Stimulated activated CD4-positive, alpha-beta T cell treated with anti-CD3 and anti-CD28 coated beads, Interleukin-4, amount 100 ng/mL, for 4 hours (primary cell): ENCODE measurements around the gene MYO16.

ENCODE experiments used
- DNase-seq, 2 experiments: peaks; one replicate each; pipeline ENCODE4 v3.0.0-alpha.2; 2020

Gene MYO16

DNA sequence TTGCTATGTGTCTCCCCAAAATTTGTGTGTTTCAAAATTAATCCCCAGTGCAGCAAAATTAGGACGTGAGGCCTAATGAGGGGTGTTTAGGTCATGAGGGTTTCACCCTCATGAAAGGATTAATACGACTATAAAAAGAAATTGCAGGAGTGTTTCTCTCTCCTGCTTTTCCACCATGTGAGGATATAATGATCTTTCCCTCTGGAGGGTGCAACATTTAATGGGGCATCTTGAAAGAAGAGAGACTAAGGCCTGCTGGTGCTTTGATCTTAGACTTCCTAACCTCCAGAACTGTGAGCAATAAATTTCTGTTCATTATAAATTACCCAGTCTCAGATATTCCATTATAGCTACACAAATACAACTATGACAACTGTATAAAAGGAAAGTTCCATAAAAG is 183.2 kb downstream of the MYO16 start:
- no peak for DNase-seq

DNA sequence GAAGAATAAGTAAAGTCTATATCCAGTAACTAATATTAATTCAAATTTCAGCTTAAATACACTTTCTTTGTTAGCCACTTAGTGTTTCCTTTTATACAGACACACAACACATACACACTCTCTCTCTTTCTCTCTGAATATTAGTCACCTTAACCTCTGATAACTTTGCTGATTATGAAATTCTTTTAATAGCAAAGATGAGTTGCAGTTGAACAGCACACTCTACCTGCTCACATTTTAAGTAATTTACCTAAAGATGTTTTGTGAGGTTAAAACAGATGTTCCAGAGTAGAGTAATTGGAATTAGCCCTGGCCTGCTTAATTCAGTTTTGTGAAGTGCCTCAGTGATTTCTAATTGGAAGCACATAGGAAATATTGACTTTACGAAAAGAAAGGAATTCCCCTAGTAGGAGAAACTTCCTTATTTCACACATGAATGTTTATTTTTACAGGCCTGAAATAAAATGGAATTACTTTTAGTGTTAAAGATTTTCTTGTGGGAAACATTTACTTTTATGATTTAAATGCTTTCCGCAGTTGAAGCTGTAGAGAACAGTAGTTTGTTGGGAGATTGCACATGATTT is 184.3 kb downstream of the MYO16 start:
- no peak for DNase-seq

DNA sequence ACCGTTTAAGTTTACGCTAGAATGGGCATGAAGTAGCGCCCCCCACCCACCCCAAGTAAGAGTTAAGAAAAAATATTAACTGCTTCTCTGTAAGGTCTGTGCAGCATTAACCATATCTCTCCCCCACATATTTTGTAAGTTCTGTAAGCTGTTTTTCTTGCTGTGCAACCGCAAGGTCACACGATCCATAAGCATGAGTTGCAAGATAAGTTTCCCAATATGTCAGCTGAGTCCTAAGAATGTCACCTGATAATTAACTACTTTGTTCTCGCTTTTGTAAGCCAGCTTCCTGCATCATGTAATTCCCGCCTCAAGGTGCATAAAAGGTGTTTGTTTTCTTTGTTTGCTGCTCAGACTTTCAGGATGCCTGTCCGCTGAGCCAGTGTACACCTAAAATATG is 187.0 kb downstream of the MYO16 start:
- DNase-seq, result no peak

DNA sequence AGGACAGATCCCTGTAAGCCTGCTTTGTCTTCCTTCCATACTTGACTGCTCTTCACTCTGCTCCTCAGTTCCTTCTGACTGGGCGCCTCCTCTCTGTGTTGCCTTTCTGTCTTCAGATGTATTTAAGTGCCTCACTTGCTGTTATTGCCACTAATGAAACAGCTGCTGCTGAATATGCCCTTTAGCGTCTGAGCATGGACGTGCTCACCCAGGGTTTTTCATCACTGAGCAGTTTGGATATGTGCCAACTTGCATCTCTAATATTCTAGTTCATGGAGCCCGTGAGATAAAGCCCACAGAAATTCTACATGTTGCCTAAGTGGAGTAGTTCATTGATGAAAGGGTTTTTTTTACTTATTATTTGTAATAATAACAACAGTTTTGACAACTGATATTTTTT is 198.2 kb downstream of the MYO16 start:
- no peak for DNase-seq

DNA sequence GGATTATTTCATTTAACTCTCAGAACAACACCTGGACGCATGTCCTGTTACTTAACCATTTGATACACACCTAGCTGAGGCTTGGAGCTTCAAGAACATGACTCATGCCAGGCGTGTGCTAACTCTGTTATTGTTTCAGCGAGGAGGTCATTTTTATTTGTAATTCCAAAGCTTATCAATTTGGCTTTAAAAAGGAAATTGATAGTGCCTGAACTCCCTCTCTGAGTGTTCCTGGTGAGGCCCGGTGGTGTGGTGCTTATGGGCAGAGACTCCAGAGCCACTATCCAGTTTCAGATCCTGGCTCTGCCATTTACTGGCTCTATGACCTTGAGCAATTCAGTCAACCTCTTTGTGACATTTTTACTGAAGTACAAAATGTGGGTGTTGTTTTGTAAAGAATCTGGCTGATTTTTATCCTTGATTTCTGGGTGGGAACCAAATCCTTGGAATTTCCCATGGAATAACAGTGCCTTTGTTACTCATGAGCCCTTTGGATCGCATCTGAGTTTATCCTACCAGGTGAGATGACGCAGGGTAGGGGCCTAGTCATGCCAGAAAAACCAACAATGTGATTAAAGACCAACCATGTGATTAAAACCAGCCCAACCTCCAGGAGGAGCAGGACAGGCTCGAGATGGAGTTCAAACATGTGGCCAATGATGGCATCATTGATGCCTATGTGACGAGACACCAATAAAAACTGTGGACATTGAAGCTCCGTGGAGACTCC is 198.8 kb downstream of the MYO16 start:
- DNase-seq, result no peak

DNA sequence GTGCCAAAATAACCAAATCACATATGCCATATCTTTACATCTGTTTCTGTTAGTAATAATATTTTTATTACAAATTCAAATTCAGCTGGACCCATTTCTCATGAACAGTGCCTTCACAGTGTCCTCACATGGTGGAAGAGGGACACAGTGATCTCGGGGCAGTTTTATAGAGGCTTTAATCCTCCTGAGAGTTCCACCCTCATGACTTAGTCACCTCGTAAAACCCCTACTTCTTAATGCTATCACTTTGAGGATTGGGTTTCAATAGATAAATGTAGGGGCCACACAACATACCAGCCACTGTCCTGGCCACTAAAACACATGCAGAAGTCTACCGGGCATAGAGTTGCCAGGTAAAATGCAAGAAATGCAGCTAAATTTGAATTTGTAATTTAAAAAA is 201.5 kb downstream of the MYO16 start:
- no peak for DNase-seq

DNA sequence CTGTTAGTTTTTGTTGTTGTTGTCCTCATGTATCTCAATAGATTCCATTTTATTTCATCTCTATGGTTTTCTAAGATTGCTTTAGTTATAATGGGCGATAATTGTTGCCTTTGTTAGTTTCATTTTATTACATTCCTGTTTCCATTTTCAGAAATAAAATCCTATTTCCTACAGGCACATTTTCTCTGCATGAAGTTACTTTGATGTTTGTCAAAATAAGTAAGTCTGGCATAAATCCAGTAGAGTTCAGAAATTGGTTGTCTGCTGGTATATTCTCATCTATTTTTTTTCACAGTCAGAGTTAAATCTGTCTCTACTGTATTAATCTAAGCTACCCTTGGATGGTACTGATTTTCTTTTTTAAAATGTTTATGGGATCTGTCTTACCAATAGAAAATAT is 204.1 kb downstream of the MYO16 start:
- no peak for DNase-seq

DNA sequence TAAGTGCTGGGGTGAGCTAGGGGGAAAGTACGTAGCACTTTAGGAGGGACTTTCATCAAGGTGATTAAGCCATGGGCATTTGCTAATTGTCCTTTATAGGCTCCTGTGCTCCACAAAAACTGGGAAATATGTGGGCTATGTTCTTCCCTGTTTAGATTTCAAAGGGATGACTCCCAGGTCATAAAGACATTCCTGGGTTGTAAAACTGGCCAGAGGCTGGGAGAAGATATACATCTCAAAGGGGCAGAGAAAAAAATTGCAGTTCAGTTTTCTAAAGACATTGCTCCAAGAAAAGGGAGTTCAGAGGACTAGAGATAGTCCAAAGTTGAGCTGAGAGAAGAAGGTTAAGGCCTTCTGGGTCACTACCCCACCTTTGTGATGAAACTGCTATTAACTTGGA is 204.8 kb downstream of the MYO16 start:
- DNase-seq, result no peak

DNA sequence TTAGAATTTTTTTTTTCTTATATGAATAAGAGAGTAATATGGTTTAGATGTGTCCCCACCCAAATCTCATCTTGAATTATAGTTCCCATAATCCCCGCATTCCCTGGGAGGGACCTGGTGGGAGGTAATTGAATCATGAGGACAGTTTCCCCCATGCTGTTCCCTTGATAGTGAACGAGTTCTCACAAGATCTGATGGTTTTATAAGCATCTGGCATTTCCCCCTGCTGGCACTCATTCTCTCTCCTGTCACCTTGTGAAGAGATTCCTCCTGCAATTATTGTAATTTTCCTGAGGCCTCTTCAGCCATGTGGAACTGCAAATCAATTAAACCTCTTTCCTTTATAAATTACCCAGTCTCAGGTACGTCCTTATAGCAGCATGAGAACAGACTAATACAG is 205.7 kb downstream of the MYO16 start:
- no peak for DNase-seq

DNA sequence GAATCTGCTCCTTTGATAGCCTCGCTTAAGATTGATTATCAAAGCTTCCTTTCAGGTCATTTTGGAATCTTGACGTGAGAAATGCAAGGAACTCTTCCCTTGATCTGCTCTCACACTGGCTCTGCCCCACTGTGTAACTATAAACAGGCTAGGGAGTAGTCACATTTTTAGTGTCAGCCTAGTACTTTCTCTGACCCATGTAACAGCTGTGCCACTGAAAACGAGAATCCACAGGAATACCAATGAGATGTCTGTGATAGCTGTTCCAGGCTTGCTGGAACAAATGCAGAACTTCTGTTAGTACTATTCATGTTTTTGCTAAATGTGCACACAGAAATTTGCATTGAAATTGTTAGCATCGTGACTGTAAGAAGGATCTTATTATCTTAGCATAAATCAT is 221.3 kb downstream of the MYO16 start:
- DNase-seq, result no peak

DNA sequence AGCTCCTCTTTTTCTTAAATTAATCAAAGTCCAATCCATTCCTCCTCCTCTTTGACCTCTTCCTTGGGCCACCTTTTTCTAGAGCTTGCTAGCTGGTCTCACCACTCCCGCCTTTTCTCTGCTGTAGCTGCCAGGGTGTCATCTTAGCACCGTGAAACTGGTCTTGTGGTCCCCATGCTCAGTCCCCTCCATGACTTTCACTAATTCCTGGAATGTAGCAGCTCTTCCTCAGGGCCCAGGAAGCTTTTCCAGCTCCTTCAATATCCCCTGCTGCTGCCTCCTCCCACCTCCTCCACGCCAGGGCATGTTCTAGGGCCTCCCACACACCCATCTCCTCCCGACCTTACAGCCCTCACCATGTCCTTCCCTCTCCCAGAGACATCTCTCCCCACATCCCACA is 222.2 kb downstream of the MYO16 start:
- no peak for DNase-seq

DNA sequence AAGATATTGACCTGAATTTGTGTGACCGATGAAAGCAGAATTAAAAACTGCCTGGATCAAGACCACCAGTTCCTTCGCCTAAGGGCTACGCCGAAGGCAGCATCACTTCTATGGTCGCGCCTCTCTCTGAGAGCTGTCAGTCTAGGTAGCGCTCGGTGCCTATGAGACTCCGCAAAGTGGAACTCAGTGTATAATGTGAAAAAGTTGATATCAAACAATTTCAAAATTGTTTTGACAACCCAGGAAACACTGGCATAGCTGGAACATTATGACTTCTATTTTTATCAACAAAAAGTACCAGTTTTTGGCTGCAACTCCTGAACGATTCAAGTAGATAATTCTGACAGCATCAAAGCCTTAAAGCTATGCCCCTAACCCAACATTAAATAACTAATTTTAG is 223.6 kb downstream of the MYO16 start:
- DNase-seq, result no peak

DNA sequence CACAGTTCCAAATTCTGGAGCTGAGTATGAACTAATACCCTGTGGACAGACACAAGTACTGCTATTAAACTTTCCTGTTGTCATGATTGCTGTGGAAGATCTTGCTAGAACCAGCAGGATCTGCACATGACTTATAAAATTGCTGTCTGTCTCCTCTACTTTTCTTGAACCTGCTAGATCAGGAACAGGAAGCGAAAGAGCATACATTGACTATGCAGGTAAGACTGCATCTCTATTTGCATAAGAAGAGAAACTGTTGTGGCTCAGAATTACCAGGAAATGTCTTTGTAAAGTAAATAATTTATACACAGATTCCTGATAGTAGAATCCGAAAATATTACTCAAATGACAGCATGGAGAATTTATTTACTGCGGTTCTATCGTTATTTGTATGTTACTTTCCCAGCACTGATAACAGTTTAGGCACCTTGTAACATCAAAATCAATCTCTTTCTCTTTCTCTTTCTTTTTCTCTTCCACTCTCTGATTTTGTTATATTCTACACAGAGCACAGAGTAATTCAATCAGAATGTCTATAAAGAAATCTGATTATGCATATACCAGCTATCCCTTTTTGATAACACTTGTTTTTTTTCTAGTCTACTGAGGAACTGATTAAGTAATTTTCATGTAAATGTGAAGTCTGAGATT is 226.5 kb downstream of the MYO16 start:
- no peak for DNase-seq

DNA sequence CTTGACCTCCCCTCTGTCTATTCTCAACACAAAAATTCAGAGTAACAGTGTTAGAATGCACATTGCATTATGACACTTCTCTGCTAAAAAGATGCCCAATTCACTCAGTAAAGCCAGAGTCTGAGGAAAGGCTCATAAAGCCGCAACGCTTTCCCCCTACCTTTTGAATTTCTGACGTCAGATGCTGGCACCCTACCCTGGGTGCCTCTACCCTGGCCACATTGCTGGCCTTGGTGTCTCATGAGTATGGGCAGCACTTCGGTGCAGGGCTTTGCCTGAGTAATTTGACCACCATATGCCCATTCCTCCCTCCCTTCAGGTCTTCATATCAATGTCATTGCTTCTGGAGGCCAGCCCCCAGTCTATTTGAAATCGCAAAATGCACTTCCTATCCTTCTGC is 229.3 kb downstream of the MYO16 start:
- DNase-seq, result no peak

DNA sequence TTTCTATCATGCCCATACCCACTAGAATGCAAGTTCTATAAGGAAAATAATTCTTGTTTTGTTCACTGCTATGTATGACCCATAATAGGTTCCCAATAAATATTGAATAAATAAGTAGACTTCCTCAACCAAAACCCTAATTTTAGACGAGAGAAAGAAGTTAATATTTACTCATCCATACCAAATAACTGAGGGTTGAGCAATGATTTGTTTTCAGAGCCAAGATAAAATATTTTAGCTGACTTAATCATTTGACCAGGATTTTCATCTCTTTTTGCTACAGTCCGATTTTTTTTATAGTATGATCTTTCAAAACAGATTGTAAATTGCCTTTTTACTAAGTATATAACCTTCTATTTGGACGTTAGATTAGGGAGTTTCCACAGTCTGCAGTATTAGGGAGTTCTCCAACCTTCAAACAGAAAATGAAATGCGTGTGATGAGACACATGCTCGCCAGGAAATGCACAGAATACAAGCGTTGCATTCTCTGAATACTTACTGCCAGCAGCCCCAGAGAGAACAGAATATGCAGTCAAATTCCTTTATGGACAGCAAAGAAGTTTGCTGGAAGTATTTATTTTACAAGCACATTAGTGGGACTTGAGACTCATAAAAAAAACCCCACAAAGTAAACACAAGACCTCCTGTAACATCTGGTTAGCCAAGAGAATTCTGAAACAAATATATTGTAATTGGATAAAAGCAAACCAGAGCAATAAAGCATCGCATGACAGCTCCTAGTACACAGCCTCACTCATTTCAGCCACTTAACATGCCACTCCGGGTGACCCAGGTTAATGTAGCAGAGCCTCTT is 230.0 kb downstream of the MYO16 start:
- no peak for DNase-seq

DNA sequence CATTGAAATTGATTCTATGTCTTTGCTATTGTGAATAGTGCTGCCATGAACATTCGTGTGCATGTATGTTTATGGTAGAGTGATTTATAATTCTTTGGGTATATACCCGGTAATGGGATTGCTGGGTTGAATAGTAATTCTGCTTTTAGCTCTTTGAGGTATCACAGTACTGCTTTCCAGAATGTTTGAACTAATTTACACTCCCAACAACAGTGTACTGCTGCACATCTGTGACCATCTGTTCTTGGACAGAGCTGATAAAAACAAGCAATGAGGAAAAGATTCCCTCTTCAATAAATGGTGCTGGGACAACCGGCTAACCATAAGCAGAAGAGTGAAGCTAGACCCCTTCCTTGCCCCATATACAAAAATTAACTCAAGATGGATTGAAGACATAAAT is 231.0 kb downstream of the MYO16 start:
- DNase-seq, result no peak

DNA sequence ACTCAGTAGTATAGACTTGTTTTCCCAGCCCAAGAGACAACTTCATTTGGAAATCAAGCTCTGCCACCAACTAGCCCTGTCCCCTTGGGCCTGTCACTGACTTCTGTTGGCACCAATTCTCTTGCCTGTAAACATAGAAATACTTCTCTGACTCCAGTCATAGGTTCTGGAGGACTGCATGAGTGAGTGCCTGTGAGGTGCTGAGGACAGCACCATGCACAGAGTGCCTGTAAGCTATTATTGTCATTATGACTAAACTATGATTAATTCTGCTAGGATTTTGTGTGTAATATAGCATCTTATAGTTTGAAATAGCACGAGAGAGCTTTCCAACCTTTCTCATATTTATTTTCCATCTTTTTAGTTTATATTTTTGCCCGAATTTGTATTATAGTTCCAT is 247.9 kb downstream of the MYO16 start:
- no peak for DNase-seq

DNA sequence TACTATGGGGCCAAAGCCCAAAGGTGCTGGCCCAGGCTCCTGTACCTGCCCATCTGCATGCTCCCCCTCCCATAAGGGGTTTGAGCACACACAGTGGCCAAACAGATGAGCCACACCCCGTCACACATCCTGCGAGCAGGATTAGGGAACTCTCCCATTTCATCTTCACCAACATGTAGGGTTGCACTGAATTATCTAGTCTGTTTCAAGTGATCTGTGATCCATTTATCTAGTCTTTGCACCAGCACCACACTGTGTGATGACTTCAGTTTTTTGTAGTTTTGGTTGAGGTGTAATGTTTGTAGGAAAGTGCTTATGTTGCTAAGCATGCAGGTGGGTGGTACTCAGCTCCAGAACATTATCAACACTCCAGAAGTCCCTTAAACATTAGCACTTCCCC is 249.3 kb downstream of the MYO16 start:
- DNase-seq, result no peak

DNA sequence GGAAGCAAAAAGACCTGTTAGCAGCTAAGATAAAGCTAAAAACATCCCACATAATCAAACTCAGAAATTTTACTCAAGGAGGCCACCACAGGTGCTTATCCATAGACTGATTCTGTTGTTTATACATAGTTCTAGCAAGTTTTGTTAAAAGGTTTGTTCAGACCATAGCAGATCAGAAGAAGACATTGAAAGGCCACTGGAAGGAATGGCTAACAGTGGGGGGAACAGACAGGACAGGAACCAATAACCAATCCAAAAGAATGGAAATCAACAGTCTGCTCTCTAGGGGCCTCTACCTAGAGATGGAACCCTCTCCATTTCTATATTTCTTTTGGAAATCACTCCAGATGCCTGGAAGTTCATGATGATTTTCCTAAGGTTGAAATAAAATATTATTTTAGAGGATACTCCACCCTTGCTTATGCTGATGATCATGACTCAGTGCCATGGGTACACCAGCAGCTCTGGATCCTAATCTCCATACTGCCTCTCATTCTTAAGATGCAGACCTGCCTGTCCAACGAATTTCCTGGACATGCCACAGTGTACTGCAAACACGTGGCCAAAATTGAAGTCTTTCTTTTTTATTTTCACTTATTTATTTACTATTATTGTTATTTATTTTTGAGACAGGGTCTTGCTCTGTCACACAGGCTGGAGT is 260.0 kb downstream of the MYO16 start:
- DNase-seq, result no peak

DNA sequence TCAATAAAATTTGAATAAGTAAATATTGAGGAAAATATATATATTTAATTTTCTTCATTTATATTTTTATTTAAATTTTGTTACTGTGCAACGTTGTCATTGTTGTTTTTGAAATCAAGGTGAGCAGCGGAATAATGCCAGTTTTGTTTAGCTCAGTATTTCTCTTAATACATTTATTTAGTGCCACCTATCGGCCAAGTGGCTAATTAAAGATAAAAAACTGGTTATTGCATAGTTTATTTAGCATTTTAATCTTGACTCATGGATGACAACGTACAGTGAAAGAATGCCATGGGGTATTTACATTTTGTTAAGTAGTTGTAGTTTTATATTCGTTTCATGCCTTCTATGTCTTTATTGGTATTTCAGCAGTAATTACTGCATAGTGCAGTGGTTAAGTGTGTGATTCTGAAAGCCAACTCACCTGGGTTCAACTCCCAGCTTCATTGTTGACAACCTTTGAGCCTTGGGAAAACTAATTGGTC is 265.9 kb downstream of the MYO16 start:
- DNase-seq, result no peak

DNA sequence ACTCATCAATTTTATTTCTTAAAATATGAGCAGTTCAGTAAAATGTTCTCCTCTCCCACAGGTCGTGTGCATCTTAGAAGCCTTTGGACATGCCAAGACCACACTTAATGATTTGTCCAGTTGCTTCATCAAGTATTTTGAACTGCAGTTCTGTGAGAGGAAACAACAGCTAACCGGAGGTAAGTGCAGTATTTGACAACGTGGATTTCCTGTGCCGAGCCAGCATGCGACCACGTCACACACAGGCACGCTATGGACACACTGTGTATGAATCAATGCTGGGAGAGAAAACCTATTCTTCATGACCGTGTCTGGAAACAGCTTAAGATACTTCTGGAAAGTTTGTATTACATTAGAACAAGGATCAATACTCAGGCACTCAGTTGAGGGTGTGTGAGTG is 268.5 kb downstream of the MYO16 start:
- DNase-seq, result no peak

DNA sequence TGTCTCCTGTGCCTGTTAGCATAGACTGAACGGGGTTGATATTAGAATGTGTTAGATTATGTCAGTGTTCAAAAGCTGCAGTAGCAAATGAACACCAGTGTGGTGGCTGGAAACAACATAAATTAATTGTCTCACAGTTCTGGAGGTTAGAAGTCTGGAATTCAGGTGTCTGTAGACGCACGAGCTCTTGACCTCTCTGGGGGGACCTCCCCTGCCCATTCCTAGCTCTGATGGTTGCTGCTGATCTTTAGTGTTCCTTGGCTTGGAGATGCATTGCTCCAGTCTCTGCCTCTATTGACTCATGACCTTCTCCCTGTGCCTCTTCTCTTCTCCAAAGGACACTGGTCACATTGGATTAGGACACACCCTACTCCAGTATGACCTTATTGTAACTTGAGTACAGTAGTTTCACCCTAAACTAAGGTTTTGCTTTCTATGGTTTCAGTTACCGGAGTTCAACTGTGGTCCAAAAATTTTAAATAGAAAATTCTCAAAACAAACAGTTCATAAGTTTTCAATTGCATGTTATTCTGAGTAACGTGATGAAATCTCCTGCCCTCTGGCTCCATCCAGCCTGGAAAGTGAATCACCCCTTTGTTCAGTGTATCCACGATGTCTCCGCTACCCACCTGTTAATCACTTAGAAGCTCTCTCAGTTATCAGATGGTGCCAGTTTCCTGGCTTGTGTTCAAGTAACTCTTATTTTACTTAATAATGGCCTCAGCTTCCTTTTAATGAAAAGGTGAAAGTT is 273.2 kb downstream of the MYO16 start:
- no peak for DNase-seq
